Measurements from ENCODE around the gene PRKAG2. TPM values are rescaled to one million over a fixed set of nuclear protein-coding genes. Genes with fewer than 3 reads are reported as not detected.

Gene PRKAG2
- total RNA-seq, 1 donor from 2014 or later, result 20.8 TPM

- TF ChIP-seq CTCF (conservative IDR thresholded peaks at IDR 0.05; ENCODE audit: low read depth, low read length), result no peak
- H3K4me3 ChIP-seq (ENCODE audit: low read depth, low read length), result no peak overlapping the region
- DNase-seq (ENCODE audit: low read depth), result no peak
These were observed 317.2 kb downstream of the PRKAG2 start for GRCh38 chr7:151559557-151560183.

- H3K4me3 ChIP-seq (ENCODE audit: low read depth, low read length), result no peak overlapping the region
- DNase-seq (ENCODE audit: low read depth), result no peak
- no peak for TF ChIP-seq CTCF (conservative IDR thresholded peaks at IDR 0.05; ENCODE audit: low read depth, low read length)
These were observed 318.3 kb downstream of the PRKAG2 start for GRCh38 chr7:151558575-151558974.

- DNase-seq (ENCODE audit: low read depth), result no peak
- TF ChIP-seq CTCF (conservative IDR thresholded peaks at IDR 0.05; ENCODE audit: low read depth, low read length), result no peak
- no peak overlapping the region for H3K4me3 ChIP-seq (ENCODE audit: low read depth, low read length)
These were observed 320.3 kb downstream of the PRKAG2 start for GRCh38 chr7:151556592-151556991.

- DNase-seq (ENCODE audit: low read depth), result no peak
- no peak for TF ChIP-seq CTCF (conservative IDR thresholded peaks at IDR 0.05; ENCODE audit: low read depth, low read length)
- H3K4me3 ChIP-seq (ENCODE audit: low read depth, low read length), result no peak overlapping the region
These were observed 323.6 kb downstream of the PRKAG2 start for GRCh38 chr7:151553356-151553755.

- no peak overlapping the region for H3K4me3 ChIP-seq (ENCODE audit: low read depth, low read length)
- TF ChIP-seq CTCF (conservative IDR thresholded peaks at IDR 0.05; ENCODE audit: low read depth, low read length), result no peak
- no peak for DNase-seq (ENCODE audit: low read depth)
These were observed 324.4 kb downstream of the PRKAG2 start for GRCh38 chr7:151552352-151553028.

- DNase-seq (ENCODE audit: low read depth), result no peak
- no peak for TF ChIP-seq CTCF (conservative IDR thresholded peaks at IDR 0.05; ENCODE audit: low read depth, low read length)
- no peak overlapping the region for H3K4me3 ChIP-seq (ENCODE audit: low read depth, low read length)
These were observed 325.1 kb downstream of the PRKAG2 start for GRCh38 chr7:151551820-151552219.

Data from epithelial cell of proximal tubule (primary cell).